H1 (cell line): ENCODE data around the gene PDIA5. TPM values are rescaled to one million over a fixed set of nuclear protein-coding genes. Genes with fewer than 3 reads are reported as not detected.

ENCODE experiments used
- microRNA-seq, 2 experiments: library from miRNA; unstranded; fragments of <30 nt; microRNA quantifications; one replicate each; pipeline versions ENCODE4 to v1.2.0, GENCODE V29; 2016 to 2020; ENCODE audit warnings: borderline microRNAs expressed in 2 of 2, borderline number of aligned reads in 2 of 2, borderline replicate concordance in 1 of 2
- polyA plus RNA-seq, 7 experiments: library from polyadenylated mRNA; depleted of rRNA in 3 of 7; stranded (reverse) in 5 of 7; unstranded in 2 of 7; fragments of >200 nt in 5 of 7; fragments of 200-250 nt in 2 of 7; gene quantifications; 1 replicate in 5 of 7; 2 replicates in 1 of 7; 4 replicates in 1 of 7; pipeline versions ENCODE4 v1.2.1 to v1.2.3, GENCODE V29; 2011 to 2013; ENCODE audit warnings: missing spikeins in 2 of 7, mixed read lengths in 2 of 7
- total RNA-seq: library from RNA; stranded (reverse); fragmentation: NEBNext Ultra II Directional; extraction: Animal tissue kit (Norgen Biotek cat#: 25700); gene quantifications from 2 replicates; pipeline ENCODE4 v1.2.1, GENCODE V29; 2021

The PDIA5 gene
- total and polyA plus RNA-seq, 2 of the 8 experiments (the other 6 are each of a cell fraction or from before 2014, with no cell fraction given) = 18.2 to 32.8 TPM

Small RNA genes lying within 50 kb of the gene (microRNA-seq; reads per million reads assigned to microRNA genes)
- 0 to 0.20 reads per million in 2 experiments for gene MIR7110

Other genes with a start within 250 kb of the PDIA5 start
- 19.9 and 22.4 TPM in 2 replicates for gene SEMA5B, start 39.3 kb upstream of the PDIA5 start, total RNA-seq
- gene SEMA5B, start 39.3 kb upstream of the PDIA5 start, polyA plus RNA-seq (2011; rRNA removed) = 13.1 and 18.8 TPM in 2 replicates
- 10.4 and 10.6 TPM in 2 replicates for gene SEC22A, start 134.9 kb downstream of the PDIA5 start, total RNA-seq
- gene SEC22A, start 134.9 kb downstream of the PDIA5 start, polyA plus RNA-seq (2011; rRNA removed) = 10.4 and 17.1 TPM in 2 replicates